ENCODE data around the gene SCAMP4. TPM values are rescaled to one million over a fixed set of nuclear protein-coding genes. Genes with fewer than 3 reads are reported as not detected.
A peak's percentile ranks its signal among the peaks of the same experiment; 100 is the strongest.
"Not testable (repeated sequence)": the region's sequence is repeated elsewhere in the genome, so short reads cannot be mapped to it uniquely, and the experiment has no call there.

Gene SCAMP4
- total RNA-seq, 4 donors from 2014 or later: 48.6 to 73.4 (median 58.1) TPM

DNA sequence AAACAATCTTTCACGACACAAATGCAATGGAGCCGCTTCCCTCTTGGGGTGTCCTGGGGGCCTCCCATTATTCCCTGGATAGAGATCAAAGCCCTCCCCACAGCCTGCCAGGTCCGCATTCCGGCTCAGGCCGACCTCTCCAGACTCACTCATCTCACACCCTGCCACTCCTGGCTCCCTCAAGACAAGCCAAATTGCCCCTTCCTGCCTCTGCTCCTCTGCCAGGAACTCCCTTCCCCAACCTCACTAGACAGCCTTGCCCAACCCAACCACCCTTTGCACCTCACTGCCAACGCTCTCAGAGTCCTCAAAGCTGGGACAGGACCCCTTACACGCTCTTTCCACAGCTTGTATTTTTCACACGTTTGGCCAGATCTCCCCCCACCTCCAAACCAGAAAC lies 21.4 kb upstream of the SCAMP4 start:
- no peak for ATAC-seq
- Histone ChIP-seq H3K9me3 (no peaks in the 10 kb centered on the region), H3K27me3 (no peaks in the 10 kb centered on the region), H3K36me3 (peaks cover 0 to 17% of the 10 kb centered on the region in 2 donors), H3K4me3 (peak overlapping the region; percentile 57 to 73), H3K4me1 (peaks cover 4 to 56% (median 29%) of the 10 kb centered on the region in 3 donors), H3K27ac (peak overlapping the region in 3 of 4 donors; percentile 87 to 92 (median 89))
- 20% methylated on average over 8 of the region's 8 CpGs; no CpG with 5 or more reads in 1 of the 2 donors for WGBS, 2 donors (ENCODE audit: low coverage in 1 of 2)
- TF ChIP-seq POLR2A (IDR thresholded peaks at IDR 0.05) (no peak), POLR2AphosphoS5 (IDR thresholded peaks at IDR 0.05) (no peak)
- TF ChIP-seq, protein P1, sequence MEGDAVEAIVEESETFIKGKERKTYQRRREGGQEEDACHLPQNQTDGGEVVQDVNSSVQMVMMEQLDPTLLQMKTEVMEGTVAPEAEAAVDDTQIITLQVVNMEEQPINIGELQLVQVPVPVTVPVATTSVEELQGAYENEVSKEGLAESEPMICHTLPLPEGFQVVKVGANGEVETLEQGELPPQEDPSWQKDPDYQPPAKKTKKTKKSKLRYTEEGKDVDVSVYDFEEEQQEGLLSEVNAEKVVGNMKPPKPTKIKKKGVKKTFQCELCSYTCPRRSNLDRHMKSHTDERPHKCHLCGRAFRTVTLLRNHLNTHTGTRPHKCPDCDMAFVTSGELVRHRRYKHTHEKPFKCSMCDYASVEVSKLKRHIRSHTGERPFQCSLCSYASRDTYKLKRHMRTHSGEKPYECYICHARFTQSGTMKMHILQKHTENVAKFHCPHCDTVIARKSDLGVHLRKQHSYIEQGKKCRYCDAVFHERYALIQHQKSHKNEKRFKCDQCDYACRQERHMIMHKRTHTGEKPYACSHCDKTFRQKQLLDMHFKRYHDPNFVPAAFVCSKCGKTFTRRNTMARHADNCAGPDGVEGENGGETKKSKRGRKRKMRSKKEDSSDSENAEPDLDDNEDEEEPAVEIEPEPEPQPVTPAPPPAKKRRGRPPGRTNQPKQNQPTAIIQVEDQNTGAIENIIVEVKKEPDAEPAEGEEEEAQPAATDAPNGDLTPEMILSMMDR (IDR thresholded peaks at IDR 0.05): no peak

DNA sequence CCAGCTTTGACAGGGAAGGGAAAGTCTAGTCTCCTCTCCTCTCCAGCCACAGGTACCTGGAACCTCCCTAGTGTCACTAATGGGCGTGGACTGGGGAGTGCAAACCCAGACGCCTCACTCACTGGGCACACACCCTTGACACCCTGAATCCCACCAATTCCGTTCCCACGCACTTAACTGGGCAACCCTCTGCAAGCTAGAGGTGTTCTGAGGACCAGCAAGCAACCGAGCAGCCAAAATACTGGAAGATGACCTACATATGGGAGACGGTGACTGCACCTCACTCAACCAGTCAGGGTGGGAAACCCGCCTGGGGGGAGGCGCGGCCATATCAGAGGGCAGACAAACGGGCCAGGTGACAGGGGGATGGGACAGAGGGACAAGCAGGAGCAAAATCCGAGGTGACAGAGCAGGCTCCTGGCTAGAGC lies 20.9 kb upstream of the SCAMP4 start:
- WGBS, 2 donors (ENCODE audit: low coverage in 1 of 2): 0% methylated on average over 1 to 2 of the region's 11 CpGs
- H3K27me3 ChIP-seq: no peaks in the 10 kb centered on the region
- no peak for ATAC-seq
- peaks cover 4 to 56% (median 29%) of the 10 kb centered on the region in 3 donors for H3K4me1 ChIP-seq
- no peaks in the 10 kb centered on the region for H3K9me3 ChIP-seq
- H3K27ac ChIP-seq: peak overlapping the region in 3 of 4 donors; percentile 87 to 92 (median 89)
- peaks cover 0 to 14% of the 10 kb centered on the region in 2 donors for H3K36me3 ChIP-seq
- peak overlapping the region; percentile 57 to 73 for H3K4me3 ChIP-seq
- TF ChIP-seq, protein P1 (IDR thresholded peaks at IDR 0.05): no peak
- no peak for TF ChIP-seq EP300 (IDR thresholded peaks at IDR 0.05)

DNA sequence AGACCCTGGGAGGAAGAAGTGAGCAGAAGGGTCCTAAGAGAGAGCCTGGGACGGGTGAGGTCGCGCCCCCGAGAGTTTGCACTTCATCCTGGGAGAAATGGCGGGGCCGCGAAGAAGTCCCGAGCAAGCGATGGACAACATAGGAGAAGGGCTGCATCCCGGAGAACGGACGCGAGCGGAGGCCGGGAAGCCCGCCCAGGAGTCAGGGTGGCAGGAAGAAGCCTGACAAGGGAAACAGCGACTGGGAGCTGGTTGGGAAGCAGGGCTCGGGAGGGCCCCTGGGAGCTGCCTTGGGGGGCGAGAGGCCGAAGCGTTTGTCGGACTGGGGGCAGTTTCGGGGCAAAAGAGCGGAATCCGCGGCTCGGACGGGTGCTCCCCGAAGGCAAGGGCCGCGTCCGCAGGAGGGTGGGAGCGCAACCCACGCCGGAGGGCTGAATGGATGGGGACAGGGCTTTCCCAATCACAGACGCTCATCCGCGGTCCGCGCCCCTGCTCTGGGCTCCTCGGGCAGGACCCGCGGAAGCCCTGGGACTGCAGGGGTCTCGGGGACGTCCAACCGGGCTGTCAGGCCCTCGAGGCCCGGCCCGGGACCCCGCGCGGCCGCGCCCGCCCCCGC lies 20.4 kb upstream of the SCAMP4 start:
- Histone ChIP-seq H3K27me3 (no peaks in the 10 kb centered on the region), H3K4me1 (peaks cover 4 to 55% (median 29%) of the 10 kb centered on the region in 3 donors), H3K36me3 (peaks cover 0 to 13% of the 10 kb centered on the region in 2 donors), H3K27ac (peak overlapping the region; percentile 32 to 92 (median 88)), H3K9me3 (no peaks in the 10 kb centered on the region), H3K4me3 (peak overlapping the region; percentile 57 to 73)
- ATAC-seq: peak; percentile 16
- no peak for TF ChIP-seq POLR2A (IDR thresholded peaks at IDR 0.05)
- TF ChIP-seq, protein P1 (IDR thresholded peaks at IDR 0.05): no peak
- TF ChIP-seq EP300 (IDR thresholded peaks at IDR 0.05): no peak
- no peak for TF ChIP-seq POLR2AphosphoS5 (IDR thresholded peaks at IDR 0.05)
- 0% methylated on average over 5 to 29 of the region's 56 CpGs for WGBS, 2 donors (ENCODE audit: low coverage in 1 of 2)

DNA sequence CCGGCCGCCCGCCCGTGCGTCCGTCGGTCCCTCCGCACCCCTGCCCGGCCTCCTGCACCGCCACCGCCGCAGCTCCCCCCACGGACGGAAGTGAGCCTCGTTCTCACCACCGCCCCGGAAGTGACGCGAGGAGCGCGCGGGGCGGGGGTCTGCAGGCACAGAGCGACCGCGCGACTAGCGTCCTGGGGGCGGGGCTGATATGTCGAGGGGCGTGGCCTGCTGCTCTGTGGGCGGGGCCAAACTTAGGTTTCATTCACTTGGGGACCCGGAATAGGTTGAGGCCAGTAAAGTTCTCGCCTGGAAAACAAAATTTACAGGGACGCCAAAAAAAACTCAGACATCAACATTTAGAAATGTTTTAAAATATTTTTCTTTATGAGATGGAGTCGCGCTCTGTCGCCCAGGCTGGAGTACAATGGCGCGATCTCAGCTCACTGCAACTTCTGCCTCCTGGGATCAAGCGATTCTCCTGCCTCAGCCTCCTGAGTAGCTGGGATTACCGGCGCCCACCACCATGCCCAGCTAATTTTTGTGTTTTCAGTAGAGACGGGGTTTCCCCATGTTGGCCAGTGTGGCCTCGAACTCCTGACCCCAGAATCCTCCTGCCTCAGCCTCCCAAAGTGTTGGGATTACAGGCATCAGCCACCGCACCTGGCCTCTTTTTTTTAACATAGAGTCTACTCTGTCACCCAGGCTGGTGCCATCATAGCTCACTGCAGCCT lies 19.6 kb upstream of the SCAMP4 start, which contains the start of gene ABHD17A:
ABHD17A (minus strand) TSS at position 99 of the 722 bp plus-strand sequence. CDS start 3,930 bp downstream, outside the sequence.
- Histone ChIP-seq H3K4me1 (peaks cover 4 to 48% (median 29%) of the 10 kb centered on the region in 3 donors), H3K27ac (peak within 1 kb of the TSS; percentile 32 to 92 (median 88)), H3K4me3 (peak within 1 kb of the TSS; percentile 57 to 73)
- TF ChIP-seq POLR2AphosphoS5 (IDR thresholded peaks at IDR 0.05) (peak; percentile 89), POLR2A (IDR thresholded peaks at IDR 0.05) (peak; percentile 67 to 72)
- TF ChIP-seq, protein P1 (IDR thresholded peaks at IDR 0.05): peak in 1 of 4 experiments; percentile 8
- not testable (repeated sequence) for H3K9me3 ChIP-seq, H3K36me3 ChIP-seq, H3K27me3 ChIP-seq
- peak; percentile 97 for ATAC-seq
- WGBS, 2 donors (ENCODE audit: low coverage in 1 of 2): 57 to 70% methylated on average over 13 to 14 of the region's 46 CpGs

DNA sequence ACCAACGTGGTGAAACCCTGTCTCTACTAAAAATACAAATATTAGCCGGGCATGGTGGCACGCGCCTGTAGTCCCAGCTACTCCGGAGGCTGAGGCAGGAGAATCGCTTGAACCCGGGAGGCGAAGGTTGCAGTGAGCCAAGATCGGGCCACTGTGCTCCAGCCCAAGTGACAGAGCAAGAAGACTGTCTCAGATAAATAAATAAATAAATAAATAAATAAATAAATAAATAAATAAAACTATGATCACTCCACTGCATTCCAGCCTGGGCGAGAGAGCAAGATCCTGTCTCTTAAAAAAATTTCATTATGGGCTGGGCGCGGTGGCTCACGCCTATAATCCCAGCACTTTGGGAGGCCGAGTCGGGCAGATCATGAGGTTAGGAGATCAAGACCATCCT lies 18.8 kb upstream of the SCAMP4 start:
- not testable (repeated sequence) for ATAC-seq, H3K36me3 ChIP-seq, H3K9me3 ChIP-seq, H3K4me3 ChIP-seq, H3K27me3 ChIP-seq
- H3K4me1 ChIP-seq: peaks cover 4 to 40% (median 29%) of the 10 kb centered on the region in 3 donors
- peak overlapping the region in 1 of 4 donors; percentile 87 for H3K27ac ChIP-seq
- 91 to 95% methylated on average over 7 to 10 of the region's 15 CpGs for WGBS, 2 donors (ENCODE audit: low coverage in 1 of 2)
